OCI-M2 (cell line): ENCODE data around the gene NOL7.

Experiments
- DNase-seq: peaks from one replicate; lab custom pipeline; 2025; ENCODE audit not compliant: unreplicated experiment; lab: John Stamatoyannopoulos, UW

NOL7 gene

DNA sequence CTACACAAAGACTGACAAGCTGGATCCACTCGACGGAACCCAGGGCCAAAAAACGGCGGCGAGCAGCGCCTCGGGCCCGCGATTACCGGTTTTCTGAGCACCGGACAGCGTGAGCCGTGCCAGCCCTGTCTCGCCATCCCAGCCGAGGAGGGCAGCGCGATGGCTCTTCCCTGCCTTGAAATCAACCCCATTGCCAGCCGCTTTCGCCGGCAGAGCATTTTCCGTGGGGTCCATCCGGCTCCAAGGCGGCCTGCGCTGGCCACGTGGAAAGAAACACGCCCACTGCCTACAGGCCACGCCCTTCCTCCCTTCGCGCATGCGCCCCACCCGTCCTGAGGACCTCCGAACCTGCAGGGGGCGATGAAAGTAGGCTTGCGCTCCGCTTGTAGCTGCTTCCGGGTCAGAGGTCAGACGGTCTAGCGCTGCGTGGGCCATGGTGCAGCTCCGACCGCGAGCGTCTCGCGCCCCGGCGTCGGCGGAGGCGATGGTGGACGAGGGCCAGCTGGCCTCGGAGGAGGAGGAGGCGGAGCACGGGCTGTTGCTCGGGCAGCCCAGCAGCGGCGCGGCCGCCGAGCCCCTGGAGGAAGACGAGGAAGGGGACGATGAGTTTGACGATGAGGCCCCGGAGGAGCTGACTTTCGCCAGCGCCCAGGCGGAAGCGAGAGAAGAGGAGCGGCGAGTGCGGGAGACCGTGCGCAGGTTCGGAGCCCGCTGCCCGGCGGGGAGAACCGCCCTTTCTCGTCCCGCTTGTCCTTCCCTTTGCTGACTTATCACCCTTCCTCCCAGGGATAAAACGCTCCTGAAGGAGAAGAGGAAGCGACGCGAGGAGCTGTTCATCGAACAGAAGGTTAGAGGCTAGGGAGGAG, at the start of gene NOL7:
Gene NOL7, plus strand, starts transcription at position 410 of the 866 bp plus-strand sequence. Its CDS starts 24 bp downstream, at position 434.
- DNase-seq: peak; percentile 90

DNA sequence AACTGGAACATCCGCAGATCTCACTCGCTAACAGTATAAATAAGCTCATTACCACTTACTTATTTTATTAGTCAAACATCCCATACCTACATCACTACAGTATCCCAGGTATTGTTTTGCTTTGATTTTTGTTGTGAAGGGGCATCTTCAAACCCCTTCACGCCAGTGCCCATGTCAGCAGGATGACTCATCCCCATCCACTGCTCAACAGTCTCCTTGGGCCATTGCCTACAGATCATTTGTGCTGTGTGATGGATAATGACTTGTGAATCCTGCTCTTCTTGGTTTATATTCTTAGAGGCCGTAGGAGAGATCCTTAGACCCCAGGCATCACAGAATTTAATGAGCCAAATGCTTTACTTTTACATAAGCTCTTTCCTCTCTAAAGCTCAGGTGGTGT, 49.2 kb upstream of the NOL7 start:
- DNase-seq: no peak

DNA sequence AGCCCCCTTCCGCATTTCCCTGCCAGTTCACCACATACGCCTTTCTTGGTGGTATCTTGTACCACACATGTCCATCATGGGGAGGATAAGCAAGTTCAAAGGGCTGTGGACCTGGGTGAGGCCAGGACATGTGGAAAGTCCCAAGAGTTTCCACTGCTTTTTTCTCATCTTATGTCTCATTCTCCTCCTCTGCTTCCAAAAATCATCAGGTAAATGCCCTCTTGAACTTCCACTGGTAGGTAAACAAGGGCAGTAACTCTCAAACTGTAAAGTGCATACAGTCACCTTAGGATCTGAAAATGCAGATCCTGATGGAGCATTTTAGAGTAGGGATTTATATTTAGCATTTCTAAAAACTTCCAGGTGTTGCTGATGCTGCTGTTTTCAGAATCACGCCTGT, 48.6 kb upstream of the NOL7 start:
- DNase-seq: no peak

DNA sequence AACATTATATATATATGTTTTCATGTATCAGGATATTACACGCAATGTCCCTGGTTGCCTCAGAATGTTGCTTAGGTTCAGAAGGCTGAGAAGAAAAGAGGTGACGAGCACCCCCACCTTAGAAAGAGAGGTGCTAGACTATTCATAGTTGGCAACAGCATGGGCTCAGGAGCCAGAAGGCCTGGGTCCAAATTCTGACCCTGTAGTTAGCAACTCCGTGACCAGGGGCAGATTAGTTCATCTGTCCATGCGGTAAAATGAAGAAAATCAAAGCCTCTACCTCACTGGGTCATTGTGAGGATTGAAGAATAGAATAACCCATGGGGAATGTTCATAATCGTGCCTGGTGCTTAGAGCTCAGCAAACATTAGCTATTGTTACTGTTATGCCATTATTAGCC, 46.2 kb upstream of the NOL7 start:
- DNase-seq: no peak

DNA sequence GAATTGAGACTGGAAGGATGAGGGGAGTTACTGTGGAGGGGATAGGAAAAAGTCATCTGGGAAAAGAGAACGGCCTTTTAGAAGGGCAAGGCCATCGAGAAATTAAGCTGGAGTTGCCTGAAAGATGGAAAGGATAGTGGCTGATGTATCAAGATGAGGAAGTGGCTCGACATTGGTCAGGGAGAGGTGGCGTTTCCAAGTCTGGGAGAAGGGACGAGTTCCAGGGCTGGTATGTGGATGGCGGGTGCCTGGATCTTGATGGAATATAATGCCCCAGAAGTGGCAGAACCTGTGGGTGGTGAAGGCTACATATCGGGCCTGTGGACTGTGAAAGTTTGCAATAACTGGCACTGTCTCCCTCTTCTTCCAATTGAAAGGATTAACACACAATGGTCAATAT, 42.9 kb upstream of the NOL7 start:
- DNase-seq: no peak

DNA sequence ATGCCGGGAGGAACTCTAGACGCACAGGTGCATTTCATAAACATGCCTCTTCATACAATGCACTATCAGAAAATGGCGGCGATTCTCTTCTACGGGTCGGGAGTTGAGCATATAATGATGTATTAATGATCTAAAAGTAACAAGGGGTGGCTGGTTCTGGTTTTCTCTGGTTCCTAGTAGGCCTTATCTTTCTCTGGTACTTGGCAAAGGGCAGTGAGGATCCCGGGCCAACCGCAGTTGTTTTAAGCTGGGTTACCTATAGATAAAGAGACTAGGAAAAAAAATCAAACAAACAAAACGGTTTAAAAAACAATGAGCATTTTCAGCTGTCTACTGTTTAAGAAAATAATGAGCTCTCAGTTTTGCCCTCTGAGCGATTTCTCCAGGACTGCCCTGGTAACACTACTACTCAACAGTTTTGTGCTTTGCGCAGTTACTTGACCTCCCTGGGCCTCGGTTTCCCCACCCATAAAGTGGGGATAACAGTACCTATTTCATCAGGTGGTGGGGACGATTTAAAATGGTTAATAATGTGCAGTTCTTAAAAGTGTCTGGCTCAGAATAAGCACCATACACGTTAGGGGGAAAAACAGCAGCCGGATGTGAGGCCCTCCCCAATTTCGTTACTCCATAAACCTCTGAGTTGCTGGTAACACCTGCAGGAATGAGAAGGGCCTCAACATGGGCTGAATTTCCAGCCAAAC, 42.0 kb upstream of the NOL7 start:
- DNase-seq: no peak

DNA sequence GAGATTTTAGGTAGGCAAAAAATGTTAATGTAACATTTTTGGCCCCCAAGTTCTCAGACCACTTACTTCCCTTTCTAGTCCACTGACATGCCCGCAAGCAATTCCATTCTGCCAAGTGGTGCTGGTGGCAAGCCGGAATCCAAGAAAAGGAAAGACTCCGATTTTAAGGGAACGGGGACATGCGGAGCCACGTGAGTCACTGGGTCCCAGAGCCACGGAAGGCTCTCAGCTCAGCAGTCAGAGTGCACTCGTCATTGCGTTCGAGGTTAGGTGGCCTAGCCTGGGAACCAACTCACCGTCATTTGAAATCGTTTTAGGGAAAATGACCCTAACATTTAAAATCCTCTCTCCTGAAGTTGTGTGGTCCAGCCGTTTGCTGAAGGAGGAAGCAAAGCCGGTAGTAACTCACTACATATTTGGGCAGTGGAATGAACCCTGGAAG, 41.4 kb upstream of the NOL7 start:
- no peak for DNase-seq

DNA sequence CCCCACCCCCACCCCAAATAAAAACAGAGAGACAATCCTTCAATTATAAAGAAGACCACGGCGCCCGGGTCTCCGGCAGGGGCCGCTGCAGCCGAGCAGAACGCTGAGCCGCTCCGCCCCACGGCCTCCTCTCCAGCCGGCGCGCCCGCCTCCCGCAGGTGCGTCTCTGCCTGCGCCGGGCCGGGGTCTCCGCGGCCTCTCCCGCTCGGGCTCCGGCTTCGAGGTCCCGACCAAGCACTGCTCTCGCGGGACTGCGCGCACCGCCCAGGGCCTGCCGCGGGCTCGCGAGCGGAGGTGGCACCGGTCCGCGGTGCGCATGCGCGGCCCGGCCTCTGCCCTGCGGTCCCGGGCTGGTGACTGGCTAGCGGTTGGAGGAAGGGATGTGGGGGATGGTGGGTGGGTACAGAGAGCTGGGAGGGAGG, 41.0 kb upstream of the NOL7 start:
- DNase-seq: peak; percentile 73

- DNase-seq: peak; percentile 86
Measured at GRCh38 chr6:13574571-13575376, 40.4 kb upstream of the NOL7 start, which contains the start of gene SIRT5. Gene SIRT5 (plus strand): TSS chr6:13574601. CDS start chr6:13584111, 9,510 bp downstream.

DNA sequence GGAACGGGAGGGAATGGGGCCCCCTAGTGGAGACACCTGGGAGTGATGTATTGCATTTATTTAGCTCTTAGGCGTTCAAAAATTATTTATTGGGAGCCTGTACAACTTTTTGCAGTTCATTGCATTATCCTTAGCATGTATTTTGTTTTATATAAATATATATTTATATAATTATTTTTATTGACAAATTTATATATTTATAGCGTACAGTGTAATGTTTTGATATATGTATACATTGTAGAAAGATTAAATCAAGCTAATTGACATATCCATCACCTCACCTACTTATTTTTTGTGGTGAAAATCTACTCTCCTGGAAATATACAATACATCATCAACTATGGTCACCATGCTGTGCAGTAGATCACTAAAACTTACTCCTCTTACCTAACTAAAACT, 39.8 kb upstream of the NOL7 start:
- no peak for DNase-seq

DNA sequence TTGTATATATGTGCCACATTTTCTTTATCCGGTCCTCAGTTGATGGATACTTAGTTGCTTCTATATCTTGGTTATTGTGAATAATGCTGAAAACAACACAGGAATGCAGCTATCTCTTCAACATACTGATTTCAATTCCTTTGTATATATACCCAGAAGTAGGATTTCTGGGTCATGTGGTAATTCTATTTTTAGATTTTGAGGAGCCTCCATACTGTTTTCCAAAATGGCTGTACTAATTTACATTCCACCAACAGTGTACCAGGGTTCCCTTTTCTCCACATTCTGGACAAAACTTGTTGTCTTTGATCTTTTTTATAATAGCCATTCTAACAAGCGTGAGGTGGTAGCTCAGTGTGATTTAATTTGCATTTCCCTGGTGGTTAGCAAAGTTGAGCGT, 39.1 kb upstream of the NOL7 start:
- DNase-seq: no peak

DNA sequence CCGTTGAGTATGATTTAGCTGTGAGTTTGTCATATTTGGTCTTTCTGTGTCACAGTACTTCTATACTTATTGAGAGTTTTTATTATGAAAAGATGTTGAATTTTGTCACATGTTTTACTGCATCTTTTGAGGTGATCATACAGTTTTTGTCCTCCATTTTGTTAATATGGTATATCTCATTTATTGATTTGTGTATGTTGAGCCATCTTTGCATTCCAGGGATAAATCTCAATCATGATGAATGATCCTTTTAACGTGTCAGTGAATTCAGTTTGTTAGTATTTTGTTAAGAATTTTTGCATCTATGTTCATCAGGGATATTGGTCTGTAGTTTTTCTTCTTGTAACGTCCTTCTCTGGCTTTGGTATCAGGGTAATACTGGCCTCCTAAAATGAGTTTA, 37.2 kb upstream of the NOL7 start:
- DNase-seq: no peak

DNA sequence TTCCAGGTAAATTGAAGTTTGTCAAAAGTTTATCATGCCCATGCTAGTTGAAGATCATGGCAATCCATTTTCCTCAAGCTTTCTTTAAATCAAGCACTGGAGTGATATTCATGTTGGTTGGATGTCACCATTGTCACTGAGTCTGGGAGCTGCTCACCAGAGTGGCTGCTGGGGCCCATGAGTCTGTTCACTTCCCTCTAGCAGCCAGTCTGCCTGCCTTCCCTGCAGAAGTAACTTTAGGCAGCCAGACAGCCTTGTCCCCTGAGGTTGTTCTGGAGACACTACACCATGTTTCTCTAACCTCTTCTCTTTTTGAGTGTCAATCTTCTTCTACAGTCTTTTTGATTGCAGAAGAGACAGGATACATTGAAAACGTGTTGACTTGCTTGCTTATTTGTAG, 35.2 kb upstream of the NOL7 start:
- no peak for DNase-seq

DNA sequence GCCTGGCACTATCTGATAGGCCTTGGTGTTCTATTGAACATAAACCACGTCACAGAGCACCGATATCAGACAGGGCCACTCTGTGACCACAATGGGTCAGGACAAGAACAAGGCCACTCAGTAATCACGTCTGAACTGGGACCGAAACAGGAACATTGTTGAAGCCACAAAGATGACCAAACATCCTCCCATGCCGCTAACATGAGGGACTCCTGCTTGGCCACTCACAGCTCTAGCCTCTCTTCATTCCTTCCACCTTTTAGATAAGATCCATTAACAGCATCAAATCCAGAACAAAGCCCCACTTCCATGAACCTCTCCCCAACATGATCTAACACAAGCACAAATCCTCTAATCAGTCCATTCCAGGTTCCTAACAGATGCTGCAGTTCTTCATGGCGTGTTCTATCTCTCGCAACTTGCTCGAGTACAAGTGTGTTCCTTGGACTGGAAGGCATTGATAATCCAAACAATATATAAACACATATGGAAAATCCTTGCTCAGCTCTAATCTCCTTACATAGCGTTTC, 33.4 kb upstream of the NOL7 start:
- DNase-seq: peak; percentile 73

GRCh38 chr6:13586603-13587542, 28.3 kb upstream of the NOL7 start:
- no peak for DNase-seq

DNA sequence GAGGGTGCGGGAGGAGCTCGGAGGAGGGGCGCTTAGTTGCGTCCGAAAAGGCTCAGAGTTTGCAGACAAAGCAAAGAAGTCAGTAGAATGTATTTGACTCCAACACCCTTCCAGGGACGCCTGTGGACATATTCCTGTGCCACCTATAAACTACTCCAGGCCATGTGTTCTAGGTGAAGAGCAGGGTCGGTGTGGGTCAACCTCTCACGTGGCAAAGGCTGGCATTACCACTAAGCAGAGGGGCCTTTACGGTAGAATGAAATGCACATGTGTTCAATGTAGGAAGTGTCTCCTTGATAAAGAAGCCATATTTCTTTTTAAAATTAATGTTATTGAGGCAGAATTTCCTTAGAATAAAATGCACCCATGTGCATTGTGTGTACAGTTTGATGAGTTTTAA, 25.3 kb upstream of the NOL7 start:
- no peak for DNase-seq

DNA sequence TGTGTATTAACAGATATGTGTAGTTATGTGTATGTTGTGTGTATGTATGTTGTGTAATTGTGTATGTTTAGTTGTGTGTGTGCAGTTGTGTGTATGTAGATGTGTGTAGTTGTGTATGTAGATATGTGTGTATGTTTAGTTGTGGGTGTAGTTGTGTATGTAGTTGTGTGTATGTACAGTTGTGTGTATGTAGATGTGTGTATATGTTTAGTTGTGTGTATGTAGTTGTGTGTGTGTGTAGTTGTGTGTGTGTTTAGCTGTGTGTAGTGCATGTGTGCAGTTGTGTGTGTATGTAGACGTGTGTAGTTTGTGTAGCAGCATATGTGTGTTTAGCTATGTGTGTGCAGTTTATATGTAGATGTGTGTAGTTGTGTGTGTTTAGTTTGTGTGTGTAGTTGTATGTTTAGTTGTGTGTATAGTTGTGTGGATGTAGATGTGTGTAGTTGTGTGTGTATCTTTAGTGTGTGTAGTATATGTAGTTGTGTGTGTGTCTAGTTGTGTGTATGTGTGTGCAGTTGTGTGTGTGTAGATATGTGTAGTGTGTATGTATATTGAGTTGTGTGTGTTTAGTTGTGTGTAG, 24.5 kb upstream of the NOL7 start:
- DNase-seq: no peak

- no peak for DNase-seq
Measured at GRCh38 chr6:13591205-13591921, 23.8 kb upstream of the NOL7 start.

- no peak for DNase-seq
Measured at GRCh38 chr6:13593103-13593502, 22.0 kb upstream of the NOL7 start.
